Fibroblast of pulmonary artery (primary cell): ENCODE measurements around the gene SMLR1.
A peak's percentile ranks its signal among the peaks of the same experiment; 100 is the strongest.
"Not testable (repeated sequence)": the region's sequence is repeated elsewhere in the genome, so short reads cannot be mapped to it uniquely, and the experiment has no call there.

Experiments
- DNase-seq: peaks from one replicate; pipeline ENCODE4 v3.0.0-alpha.2; 2010; ENCODE audit warnings: low read depth
- H3K4me3 ChIP-seq: replicated peaks from 2 replicates; pipeline ENCODE4 v1.5.1; 2011; ENCODE audit warnings: low read depth, mild to moderate bottlenecking, control low read depth, low read length, moderate library complexity
- TF ChIP-seq, protein P1 (sequence below): IDR thresholded peaks from 2 replicates; pipeline ENCODE4 v1.5.1; 2011; ENCODE audit warnings: mild to moderate bottlenecking, control low read depth, low read length, inconsistent platforms; ENCODE audit errors: missing control alignments

Gene SMLR1

DNA sequence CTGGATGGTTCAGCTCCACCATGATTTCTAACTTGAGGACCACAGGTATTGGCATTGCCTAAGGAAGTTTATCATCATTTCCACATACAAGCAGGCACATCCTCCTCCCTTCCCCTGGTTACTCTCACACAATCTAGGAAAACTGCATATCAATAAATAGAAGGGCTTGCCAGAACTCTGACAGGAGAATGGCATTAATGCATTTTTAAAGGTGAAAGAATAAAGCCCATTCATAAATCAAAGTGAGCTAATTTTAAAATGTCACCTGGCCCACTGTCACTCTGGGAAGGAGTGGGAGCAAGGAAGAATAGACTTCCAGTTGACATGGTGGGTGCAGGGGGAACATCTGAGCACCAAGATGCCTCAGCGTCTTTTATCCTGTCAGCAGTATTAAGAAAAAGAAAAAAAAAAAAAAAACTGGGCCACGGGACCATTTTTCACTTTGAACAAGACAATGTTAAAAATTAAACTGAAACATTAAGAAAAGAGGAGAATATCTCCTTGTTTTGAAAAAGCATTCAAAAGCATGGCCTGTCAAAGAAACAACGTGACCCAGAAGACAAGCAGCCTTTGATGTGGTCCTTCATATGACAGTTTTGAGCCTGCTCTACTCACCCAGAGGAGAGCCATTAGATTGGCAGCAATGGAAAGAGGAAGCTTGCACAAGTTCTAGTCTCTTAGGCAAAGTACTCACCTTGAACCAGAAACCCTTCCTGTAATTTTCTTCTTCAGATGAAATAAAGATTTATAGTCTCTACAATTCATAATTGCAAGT lies 39.3 kb upstream of the SMLR1 start:
- H3K4me3 ChIP-seq, result no peak overlapping the region
- TF ChIP-seq, protein P1, sequence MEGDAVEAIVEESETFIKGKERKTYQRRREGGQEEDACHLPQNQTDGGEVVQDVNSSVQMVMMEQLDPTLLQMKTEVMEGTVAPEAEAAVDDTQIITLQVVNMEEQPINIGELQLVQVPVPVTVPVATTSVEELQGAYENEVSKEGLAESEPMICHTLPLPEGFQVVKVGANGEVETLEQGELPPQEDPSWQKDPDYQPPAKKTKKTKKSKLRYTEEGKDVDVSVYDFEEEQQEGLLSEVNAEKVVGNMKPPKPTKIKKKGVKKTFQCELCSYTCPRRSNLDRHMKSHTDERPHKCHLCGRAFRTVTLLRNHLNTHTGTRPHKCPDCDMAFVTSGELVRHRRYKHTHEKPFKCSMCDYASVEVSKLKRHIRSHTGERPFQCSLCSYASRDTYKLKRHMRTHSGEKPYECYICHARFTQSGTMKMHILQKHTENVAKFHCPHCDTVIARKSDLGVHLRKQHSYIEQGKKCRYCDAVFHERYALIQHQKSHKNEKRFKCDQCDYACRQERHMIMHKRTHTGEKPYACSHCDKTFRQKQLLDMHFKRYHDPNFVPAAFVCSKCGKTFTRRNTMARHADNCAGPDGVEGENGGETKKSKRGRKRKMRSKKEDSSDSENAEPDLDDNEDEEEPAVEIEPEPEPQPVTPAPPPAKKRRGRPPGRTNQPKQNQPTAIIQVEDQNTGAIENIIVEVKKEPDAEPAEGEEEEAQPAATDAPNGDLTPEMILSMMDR, result no peak
- no peak for DNase-seq

DNA sequence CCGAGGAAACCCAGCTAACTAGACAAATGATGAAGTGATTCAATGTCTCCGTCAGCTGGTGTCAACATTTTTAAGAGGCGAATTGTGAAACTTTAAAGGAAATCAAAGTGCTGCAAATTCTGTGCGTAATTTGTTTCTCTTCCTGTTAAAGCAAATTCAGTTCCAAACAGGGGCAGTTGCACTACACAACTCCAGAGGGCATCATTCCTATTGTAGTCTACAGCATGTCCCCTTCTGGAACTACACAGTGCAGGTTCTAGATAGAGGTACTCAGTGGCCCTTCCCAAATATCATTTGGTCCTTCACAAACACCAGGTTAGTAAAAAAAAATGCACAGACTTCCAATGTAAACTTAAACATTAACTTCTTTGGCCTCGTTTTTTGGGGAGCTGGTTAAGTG lies 38.3 kb upstream of the SMLR1 start:
- DNase-seq, result no peak
- H3K4me3 ChIP-seq, result no peak overlapping the region
- TF ChIP-seq, protein P1, result no peak

DNA sequence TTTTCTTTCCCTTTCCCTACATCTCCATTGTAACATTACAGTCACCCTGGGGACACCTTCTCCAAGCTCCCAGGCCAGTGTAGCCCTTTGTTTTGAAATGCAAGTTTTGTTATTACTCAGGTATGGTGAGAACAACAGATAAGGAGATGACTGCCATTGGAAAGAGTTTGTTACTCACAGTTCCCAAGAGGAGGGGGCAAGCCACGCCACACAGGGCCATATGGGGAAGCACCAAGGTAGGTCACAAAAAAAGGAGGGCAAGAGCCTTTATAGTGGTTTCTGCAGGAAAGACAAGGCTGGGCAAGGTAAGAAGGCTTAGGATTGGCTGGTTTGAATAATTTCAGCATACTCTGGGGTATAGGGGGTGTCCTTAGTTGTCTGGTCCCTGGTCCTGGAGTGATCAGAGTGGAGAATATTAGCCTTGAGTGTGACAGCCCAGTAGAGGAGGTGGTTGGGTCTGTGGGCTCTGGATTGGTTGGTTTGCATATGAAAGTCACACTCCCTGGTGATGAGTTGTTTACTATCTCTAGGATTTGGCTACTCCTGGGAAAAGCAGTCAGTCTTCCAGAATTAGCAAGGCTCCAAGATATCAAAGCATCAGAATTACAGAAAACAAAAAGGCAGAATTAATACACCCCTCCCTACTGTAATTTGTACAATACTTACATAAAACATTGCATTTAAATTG lies 33.1 kb upstream of the SMLR1 start:
- DNase-seq, result no peak
- TF ChIP-seq, protein P1, result no peak
- no peak overlapping the region for H3K4me3 ChIP-seq

DNA sequence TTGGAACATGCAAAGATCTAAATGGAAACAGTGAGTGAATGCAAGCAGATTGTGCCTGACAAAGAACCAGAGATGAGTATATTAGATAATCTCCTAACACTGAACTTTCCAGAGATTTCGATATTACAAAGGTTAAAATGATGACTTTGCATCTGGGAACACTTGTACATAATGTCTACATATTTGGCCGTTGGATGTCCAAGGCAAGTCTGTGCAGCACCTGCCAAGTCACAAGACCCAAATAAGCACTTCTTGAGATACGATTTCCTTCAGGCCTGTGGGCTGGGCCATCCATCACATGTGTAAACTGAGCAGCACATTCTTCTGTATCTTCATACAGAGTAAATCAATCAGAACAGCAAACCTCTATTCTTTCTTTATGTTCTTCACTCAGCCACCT lies 32.5 kb upstream of the SMLR1 start:
- DNase-seq, result no peak
- no peak overlapping the region for H3K4me3 ChIP-seq
- TF ChIP-seq, protein P1, result no peak

DNA sequence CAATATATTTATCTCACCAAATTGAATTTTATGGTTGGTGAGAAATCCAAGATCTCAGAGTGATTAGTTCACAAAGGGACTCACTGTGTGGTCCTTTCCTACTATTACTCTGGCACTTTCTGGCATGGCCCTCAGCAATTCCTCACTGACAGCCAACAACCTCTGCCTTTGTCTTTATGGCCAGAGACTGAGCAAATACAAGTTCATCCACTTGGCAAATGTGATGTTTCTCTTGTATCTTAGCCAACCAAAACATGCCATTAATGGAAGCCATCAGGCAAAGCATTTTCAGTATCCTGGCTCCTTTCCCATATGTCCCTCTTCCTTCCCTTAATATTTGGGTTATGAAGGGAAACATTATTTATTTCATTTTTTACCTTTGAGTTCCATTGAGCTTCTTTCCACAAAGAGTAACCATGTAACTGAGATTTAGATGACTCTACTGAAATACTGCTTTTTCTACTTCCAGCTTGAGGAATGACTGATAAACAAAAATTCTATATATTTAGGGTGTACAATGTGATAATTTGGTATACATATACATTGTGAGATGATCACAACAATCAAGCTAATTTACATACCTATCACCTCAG lies 30.8 kb upstream of the SMLR1 start:
- TF ChIP-seq, protein P1, result no peak

DNA sequence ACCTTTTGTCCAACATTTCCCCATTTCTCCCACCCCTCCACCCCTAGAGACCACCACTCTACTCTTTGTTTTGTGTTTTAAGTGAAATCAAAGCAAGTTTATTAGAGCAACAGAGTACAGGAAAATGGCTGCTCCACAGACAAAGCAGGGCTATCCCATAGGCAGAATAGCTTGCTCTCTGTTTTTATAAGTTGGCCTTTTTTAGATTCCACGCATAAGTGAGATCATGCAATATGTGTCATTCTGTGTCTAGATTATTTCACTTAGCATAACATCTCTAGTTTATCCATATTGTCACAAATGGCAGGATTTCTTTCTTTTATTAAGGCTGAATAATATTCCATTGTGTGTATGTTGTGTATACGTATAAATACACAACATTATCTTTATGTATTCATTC lies 30.1 kb upstream of the SMLR1 start:
- TF ChIP-seq, protein P1, result no peak
- no peak overlapping the region for H3K4me3 ChIP-seq
- DNase-seq, result no peak

More for the DNA sequence above, 30.8 kb upstream of the SMLR1 start:
- DNase-seq, result peak; percentile 83
- no peak overlapping the region for H3K4me3 ChIP-seq

DNA sequence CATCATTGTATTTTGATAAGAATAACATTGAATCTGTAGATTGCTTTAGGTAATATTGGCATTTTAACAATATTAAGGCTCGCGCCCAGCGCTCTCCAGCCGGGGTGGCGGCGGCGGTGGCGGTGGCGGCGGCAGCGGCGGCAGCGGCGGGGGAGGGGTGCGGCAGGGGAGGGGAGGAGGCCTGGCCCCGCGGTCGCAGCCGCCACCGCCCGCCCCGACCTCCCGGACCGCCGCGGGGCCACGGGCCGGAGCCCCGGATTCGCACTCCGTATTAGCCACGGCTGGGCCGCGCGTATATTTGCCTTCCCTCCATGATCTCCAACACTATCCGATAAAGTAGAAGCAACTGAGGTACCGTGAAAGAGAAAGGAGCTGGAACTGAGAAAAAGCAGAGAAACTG lies 25.8 kb upstream of the SMLR1 start:
- not testable (repeated sequence) for DNase-seq, H3K4me3 ChIP-seq
